Measurements from ENCODE around the gene ARHGAP18.

DNA sequence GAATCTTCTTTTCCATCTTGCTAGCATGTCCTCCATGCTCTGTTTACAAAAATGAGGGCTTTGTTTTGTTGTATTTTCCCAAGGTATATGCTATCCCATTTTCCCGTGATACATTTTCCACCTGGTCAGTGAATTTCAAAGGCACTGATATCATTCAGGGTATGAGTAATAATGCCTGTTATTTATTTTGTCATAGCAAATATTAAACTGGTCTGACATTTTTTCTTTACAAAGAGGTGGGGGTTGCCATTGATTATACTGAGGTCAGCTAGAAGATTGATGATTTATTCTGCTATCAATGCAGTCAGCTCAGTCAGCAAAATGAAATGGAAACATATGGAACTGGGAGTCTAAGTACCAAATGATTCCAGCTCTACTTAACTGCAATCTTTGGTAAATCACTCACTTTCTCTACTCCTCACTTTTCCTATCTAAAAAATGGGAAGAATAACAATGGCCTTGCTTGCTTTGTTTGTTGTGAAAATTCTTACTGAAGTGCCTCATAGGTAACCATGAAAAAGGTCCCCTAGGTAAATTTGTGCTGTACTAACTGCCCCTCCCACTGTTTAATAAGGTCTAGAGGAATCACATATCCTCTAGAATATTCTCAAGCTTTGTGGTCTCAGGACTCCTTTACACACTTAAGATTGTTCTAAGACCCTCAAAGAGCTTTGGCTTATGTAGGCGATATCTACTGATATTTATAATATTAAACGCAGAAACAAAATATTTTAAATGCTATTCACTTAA, 64.0 kb downstream of the ARHGAP18 start:
- TF ChIP-seq, protein P1, sequence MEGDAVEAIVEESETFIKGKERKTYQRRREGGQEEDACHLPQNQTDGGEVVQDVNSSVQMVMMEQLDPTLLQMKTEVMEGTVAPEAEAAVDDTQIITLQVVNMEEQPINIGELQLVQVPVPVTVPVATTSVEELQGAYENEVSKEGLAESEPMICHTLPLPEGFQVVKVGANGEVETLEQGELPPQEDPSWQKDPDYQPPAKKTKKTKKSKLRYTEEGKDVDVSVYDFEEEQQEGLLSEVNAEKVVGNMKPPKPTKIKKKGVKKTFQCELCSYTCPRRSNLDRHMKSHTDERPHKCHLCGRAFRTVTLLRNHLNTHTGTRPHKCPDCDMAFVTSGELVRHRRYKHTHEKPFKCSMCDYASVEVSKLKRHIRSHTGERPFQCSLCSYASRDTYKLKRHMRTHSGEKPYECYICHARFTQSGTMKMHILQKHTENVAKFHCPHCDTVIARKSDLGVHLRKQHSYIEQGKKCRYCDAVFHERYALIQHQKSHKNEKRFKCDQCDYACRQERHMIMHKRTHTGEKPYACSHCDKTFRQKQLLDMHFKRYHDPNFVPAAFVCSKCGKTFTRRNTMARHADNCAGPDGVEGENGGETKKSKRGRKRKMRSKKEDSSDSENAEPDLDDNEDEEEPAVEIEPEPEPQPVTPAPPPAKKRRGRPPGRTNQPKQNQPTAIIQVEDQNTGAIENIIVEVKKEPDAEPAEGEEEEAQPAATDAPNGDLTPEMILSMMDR (IDR thresholded peaks at IDR 0.05), result no peak
- TF ChIP-seq EP300 (IDR thresholded peaks at IDR 0.05) (no peak), POLR2AphosphoS5 (IDR thresholded peaks at IDR 0.05) (no peak), POLR2A (IDR thresholded peaks at IDR 0.05; ENCODE audit: low read depth) (no peak)

Data from esophagus muscularis mucosa (tissue), 4 donors.